NCI-H82 (cell line): Measurements from ENCODE around the gene MAJIN.
A peak's percentile ranks its signal among the peaks of the same experiment; 100 is the strongest.
"Not testable (repeated sequence)": the region's sequence is repeated elsewhere in the genome, so short reads cannot be mapped to it uniquely, and the experiment has no call there.

Source experiments
- DNase-seq: peaks from one replicate; lab custom pipeline; 2025; lab: John Stamatoyannopoulos, UW

The MAJIN gene

DNA sequence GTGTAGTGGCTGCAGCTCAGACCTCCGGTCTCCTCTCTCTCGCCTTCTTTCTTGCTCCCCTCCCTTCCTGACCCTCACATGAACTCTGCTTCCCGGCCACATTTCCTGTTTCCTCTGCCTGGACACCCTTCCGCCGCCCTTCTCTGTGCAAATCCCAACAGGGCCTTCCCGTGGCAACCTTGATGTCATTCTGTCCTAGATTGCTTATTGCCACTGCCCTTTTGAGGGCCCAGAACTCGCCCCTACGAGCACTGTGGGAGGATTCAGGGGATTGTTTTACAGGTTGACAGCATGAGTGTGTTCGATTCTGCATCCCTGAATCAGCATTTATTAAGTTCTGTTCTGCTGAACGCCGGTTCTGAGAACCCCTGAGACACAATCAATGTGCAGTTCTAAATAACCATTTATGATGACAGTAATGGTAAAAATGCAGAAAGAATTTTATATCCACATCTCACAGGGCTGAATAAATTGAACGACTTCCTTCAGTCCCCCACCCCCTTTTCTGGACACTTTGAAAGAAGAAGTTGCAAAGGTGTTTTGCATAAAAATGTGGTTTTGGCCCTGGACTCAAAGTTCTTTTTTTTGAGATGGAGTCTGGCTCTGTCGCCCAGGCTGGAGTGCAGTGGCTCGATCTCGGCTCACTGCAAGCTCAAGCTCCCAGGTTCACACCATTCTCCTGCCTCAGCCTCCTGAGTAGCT, 18.5 kb upstream of the MAJIN start:
- DNase-seq, result no peak

- no peak for DNase-seq
Observed at GRCh38 chr11:64989416-64989815, 17.5 kb upstream of the MAJIN start.

DNA sequence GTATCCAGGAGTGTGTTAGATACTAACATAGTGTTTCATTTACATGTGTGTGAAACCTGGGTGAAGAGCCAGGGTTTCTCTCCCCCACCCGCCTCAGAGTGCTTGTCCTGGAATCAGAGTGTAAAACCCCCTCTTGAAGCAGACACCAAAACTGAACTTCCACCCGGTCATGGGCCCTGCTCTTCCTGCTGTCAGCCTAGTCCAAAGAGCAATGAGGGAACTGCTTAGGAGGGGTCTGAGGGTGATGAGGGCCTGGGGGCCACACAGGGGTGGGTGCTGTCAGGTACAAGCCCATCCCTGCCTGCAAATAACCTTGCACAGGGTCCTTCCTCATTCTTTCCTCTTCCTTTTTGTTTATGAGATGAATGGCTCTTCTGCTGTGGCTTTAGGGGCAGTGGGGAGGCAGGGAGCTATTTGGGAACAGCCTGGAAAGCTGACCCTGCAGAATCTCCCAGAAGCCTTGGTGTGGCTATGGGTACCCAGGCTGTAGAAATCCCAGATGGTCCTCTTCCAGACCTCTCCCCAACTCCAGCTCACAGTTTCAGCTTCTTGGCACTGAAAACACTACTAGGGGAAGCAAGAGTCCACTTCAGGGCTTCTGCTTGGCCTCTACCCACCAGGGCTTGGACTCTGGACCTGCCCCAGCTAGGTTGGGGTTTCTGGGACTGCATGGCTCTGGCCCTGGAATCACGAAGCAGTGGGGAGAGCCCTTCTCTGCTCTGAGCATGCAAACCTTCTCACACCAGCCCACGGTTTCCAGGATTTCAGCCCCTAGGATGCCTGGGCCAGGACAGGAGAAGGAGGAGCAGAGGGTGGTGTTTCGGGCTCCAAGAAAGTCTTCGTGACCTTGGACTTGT, 16.3 kb upstream of the MAJIN start:
- DNase-seq, result no peak

- not testable (repeated sequence) for DNase-seq
Observed at GRCh38 chr11:64983339-64983738, 11.4 kb upstream of the MAJIN start.

GRCh38 chr11:64976651-64977050, 4.7 kb upstream of the MAJIN start:
- DNase-seq, result no peak

- DNase-seq, result no peak
Observed at GRCh38 chr11:64974124-64974523, 2.2 kb upstream of the MAJIN start.

GRCh38 chr11:64970731-64971151, 1.2 kb downstream of the MAJIN start:
- DNase-seq, result no peak

GRCh38 chr11:64969209-64969608, 2.7 kb downstream of the MAJIN start:
- DNase-seq, result peak; percentile 43

DNA sequence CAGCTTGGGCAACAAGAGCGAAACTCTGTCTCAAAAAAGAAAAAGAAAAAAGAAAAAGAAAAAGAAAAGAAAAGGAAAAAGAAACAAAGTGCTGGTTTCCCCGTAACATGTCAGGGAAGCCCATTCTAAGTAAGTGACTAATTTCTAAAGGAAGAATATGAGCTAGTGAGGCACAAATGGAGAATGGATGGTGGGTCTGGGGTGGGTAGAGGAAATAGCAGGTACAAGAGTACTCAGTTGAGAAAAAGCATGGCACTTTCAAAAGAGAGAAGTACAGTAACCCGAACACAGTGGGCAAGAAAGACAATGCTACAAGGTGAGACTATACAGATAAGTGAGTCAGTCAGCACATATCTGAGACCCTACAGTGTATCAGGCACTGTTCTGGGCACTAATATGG, 4.5 kb downstream of the MAJIN start:
- DNase-seq, result no peak

GRCh38 chr11:64963072-64963631, 8.8 kb downstream of the MAJIN start:
- no peak for DNase-seq

GRCh38 chr11:64960719-64961118, 11.2 kb downstream of the MAJIN start:
- no peak for DNase-seq

DNA sequence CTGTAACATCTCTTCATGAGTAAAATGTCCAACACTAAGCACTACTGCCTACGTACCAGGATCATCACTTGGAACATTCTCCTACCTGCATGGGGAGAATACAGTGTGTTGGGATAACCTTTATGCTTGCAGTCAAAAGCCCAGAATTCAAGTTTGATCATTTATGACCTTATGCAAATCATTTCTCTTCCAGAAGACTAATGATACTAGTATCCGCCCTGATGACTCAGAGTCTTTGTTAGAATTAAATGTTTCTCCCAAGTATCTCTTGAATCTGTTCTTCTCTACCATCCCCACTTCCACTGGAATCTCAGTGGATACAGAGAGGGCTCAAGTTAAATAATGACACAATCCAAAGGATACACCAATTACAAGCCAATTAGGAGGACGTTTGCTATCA, 12.4 kb downstream of the MAJIN start:
- DNase-seq, result no peak

- no peak for DNase-seq
Observed at GRCh38 chr11:64954201-64954600, 17.7 kb downstream of the MAJIN start.

GRCh38 chr11:64951529-64951928, 20.4 kb downstream of the MAJIN start:
- no peak for DNase-seq

GRCh38 chr11:64947208-64947814, 24.6 kb downstream of the MAJIN start:
- DNase-seq, result no peak

GRCh38 chr11:64936539-64936938, 35.4 kb downstream of the MAJIN start:
- no peak for DNase-seq

- peak; percentile 59 for DNase-seq
Observed at GRCh38 chr11:64935359-64936081, 36.4 kb downstream of the MAJIN start, which contains the start of gene GPHA2. TSS of gene GPHA2 (minus strand) at chr11:64935893. CDS start at chr11:64935460, 433 bp downstream.

GRCh38 chr11:64934682-64935358, 37.1 kb downstream of the MAJIN start:
- DNase-seq, result no peak

DNA sequence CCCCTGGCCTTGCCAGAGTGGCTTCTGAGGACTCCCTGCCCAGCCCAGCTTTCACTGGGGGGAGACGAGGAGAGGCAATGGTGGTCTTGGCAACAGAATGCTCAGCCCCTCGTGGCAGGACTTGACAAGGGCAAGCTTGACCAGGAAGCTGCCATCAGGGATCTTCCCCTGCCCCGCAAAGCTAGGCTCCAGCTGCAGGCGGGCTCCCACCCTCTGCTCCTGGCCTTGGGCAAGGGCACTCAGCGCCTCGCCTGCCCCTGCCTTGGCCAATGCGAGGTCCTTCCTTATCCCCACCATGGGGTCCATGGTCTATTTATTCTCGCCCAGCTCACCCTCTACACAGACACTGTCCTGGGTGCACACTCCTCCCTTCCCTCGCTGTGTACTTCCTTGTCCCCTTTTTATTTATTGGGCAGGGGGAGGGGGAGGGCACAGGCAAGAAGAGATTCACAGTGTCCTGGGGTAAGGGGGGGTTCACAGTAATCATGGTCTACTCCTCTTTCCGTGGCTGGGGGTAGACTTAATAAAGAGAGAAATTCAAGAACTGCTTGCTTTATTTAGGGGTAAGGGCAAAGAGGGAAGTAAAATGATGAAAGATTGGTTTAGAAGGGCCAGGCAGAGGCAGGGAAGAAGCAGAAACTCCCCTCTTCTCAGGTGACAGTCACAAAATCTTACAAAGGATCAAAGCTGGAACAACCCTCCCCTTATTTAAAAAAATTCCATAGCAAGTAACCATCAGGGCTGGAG, 37.8 kb downstream of the MAJIN start:
- no peak for DNase-seq

DNA sequence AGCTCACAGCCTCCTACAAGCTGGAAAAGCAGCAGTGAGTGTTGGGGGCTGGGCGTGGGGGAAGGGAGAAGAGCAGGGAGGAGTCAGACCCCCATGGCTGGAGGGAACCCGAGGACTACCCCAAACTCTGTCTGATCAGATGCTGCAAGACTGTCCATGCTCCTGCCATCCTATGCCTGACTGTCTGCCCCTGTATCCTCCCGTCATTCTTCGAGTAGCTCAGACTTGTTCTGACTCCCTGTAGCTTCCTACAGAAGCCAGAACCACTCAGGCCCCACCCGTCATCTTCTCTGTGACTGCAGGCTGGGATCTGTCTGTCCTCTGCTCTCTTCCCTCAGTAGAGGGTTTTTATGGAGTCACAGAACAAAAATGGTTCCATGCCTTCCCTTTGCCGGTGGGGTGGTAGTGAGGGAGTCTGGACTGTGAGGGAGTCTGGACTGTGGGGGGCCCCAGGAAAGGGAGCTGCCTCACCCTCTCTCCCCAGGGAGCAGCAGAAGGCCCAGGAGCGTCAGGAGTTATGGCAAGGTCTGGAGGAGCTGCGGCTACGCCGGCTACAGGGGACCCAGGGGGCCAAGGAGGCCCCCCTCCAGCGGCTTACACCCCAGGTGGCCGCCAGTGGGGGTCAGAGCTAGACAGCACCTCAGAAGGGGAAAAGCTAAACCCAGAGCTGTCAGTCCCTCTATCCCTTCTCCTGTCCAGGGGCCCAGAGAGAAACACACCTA, 38.5 kb downstream of the MAJIN start:
- no peak for DNase-seq
